Tibial nerve (tissue), 4 donors: ENCODE results near the gene RALGDS. TPM values are rescaled to one million over a fixed set of nuclear protein-coding genes. Genes with fewer than 3 reads are reported as not detected.
"Not testable (repeated sequence)": the region's sequence is repeated elsewhere in the genome, so short reads cannot be mapped to it uniquely, and the experiment has no call there.

Experiments used
- DNase-seq, 2 donors: peaks; one replicate each; pipeline ENCODE4 v3.0.0-alpha.2; 2019; ENCODE audit warnings: low spot score in 2 of 2
- H3K27ac ChIP-seq, 4 donors: fragments of 200-600 bp; sonication (generic) in 3 of 4; one replicate each; pipeline ENCODE4 v1.5.1; 2017 to 2019; ENCODE audit warnings: mild to moderate bottlenecking in 1 of 4
- H3K27me3 ChIP-seq, 2 donors: fragments of 200-600 bp; sonication (generic) in 1 of 2; one replicate each; pipeline versions ENCODE4 v1.5.1 to v1.6.0; 2017 to 2019
- H3K36me3 ChIP-seq, 3 donors: fragments of 200-600 bp; sonication (generic); one replicate each; pipeline ENCODE4 v1.5.1; 2018 to 2019
- H3K4me1 ChIP-seq, 4 donors: fragments of 200-600 bp; sonication (generic) in 3 of 4; one replicate each; pipeline ENCODE4 v1.5.1; 2017 to 2019
- H3K4me3 ChIP-seq, 4 donors: fragments of 200-600 bp; sonication (generic) in 3 of 4; one replicate each; pipeline ENCODE4 v1.5.1; 2017 to 2019; ENCODE audit warnings: mild to moderate bottlenecking in 1 of 4, moderate library complexity in 1 of 4
- H3K9me3 ChIP-seq, 4 donors: fragments of 200-600 bp; sonication (generic) in 3 of 4; one replicate each; pipeline ENCODE4 v1.5.1; 2017 to 2019
- EP300 ChIP-seq, 2 donors: sonication (generic); formaldehyde crosslinking; IDR thresholded peaks; one replicate each; pipeline ENCODE4 v1.6.1; 2017; ENCODE audit warnings: antibody characterized with exemption in 2 of 2, mild to moderate bottlenecking in 1 of 2
- POLR2A ChIP-seq, 2 donors: fragments of 450-650 bp; IDR thresholded peaks; one replicate each; pipeline ENCODE4 v1.6.1; 2017; ENCODE audit warnings: antibody characterized with exemption in 2 of 2, mild to moderate bottlenecking in 2 of 2, moderate library complexity in 2 of 2
- WGBS, 2 donors: methylation state at CpG; one replicate each; pipeline ENCODE4 v1.1.5; 2018; 5-methylcytosine and 5-hydroxymethylcytosine counted together
- total RNA-seq, 4 donors: library from RNA; depleted of rRNA; stranded (reverse); fragments of >200 nt; gene quantifications; one replicate each; pipeline ENCODE4 v1.1.0, GENCODE V29; 2016
- TF ChIP-seq, protein P1 (sequence below), 5 experiments: fragments of 200-600 bp in 3 of 5; fragments of 450-650 bp in 2 of 5; sonication (generic) in 3 of 5; IDR thresholded peaks; one replicate each; pipeline ENCODE4 v1.5.1; 2016 to 2019; ENCODE audit warnings: antibody characterized with exemption in 5 of 5, mild to moderate bottlenecking in 3 of 5, moderate library complexity in 2 of 5

Gene RALGDS
- 10 to 100 TPM; 34.5 to 60.0 (median 48.7) TPM for total RNA-seq

GRCh38 chr9:133121198-133121914, at the start of gene RALGDS:
RALGDS (minus strand) TSS chr9:133121240; CDS start chr9:133121154, 86 bp downstream.
- H3K4me1 ChIP-seq, result peaks cover 0 to 83% (median 69%) of the 10 kb centered on the region in 4 donors

DNA sequence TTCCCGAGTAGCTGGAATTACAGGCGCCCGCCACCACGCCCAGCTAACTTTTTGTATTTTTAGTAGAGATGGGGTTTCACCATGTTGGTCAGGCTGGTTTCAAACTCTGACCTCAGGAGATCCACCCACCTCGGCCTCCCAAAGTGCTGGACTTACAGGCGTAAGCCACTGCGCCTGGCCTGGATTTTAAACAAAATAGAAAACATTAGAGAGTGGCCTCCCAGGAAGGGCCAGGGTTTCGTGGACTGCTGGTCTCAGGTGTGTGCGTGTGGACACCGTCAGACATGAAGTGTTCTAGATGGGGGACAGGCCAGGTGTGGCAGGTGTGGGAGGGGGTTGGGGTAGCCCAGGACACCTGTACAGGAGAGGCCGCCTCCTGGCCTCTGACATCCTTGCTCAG, 49.7 kb upstream of the RALGDS start:
- H3K4me3 ChIP-seq, result no peak overlapping the region
- no peak overlapping the region for H3K27ac ChIP-seq
- WGBS, 2 donors, result 93 to 96% methylated on average over 11 of the region's 11 CpGs
- no peaks in the 10 kb centered on the region for H3K36me3 ChIP-seq
- no peaks in the 10 kb centered on the region for H3K4me1 ChIP-seq
- H3K27me3 ChIP-seq, result peaks cover 0 to 4% of the 10 kb centered on the region in 2 donors
- TF ChIP-seq, protein P1, sequence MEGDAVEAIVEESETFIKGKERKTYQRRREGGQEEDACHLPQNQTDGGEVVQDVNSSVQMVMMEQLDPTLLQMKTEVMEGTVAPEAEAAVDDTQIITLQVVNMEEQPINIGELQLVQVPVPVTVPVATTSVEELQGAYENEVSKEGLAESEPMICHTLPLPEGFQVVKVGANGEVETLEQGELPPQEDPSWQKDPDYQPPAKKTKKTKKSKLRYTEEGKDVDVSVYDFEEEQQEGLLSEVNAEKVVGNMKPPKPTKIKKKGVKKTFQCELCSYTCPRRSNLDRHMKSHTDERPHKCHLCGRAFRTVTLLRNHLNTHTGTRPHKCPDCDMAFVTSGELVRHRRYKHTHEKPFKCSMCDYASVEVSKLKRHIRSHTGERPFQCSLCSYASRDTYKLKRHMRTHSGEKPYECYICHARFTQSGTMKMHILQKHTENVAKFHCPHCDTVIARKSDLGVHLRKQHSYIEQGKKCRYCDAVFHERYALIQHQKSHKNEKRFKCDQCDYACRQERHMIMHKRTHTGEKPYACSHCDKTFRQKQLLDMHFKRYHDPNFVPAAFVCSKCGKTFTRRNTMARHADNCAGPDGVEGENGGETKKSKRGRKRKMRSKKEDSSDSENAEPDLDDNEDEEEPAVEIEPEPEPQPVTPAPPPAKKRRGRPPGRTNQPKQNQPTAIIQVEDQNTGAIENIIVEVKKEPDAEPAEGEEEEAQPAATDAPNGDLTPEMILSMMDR (IDR thresholded peaks at IDR 0.05), result no peak
- TF ChIP-seq EP300 (IDR thresholded peaks at IDR 0.05) (no peak), POLR2A (IDR thresholded peaks at IDR 0.05) (no peak)
- no peaks in the 10 kb centered on the region for H3K9me3 ChIP-seq
- no peak for DNase-seq

More at GRCh38 chr9:133121198-133121914, at the start of gene RALGDS:
- 8 to 13% methylated on average over 41 to 42 of the region's 53 CpGs for WGBS, 2 donors
- Histone ChIP-seq H3K36me3 (no peaks in the 10 kb centered on the region), H3K27ac (peak within 1 kb of the TSS; percentile 90 to 94 (median 90)), H3K27me3 (no peaks in the 10 kb centered on the region), H3K9me3 (no peaks in the 10 kb centered on the region), H3K4me3 (peak within 1 kb of the TSS; percentile 75 to 92 (median 84))
- TF ChIP-seq POLR2A (IDR thresholded peaks at IDR 0.05) (no peak), EP300 (IDR thresholded peaks at IDR 0.05) (peak in 1 of 2 donors; percentile 64)
- TF ChIP-seq, protein P1 (IDR thresholded peaks at IDR 0.05), result no peak
- DNase-seq, result peak; percentile 86 to 88

- not testable (repeated sequence) for H3K4me1 ChIP-seq, DNase-seq, H3K36me3 ChIP-seq, H3K27me3 ChIP-seq, H3K4me3 ChIP-seq, H3K9me3 ChIP-seq, H3K27ac ChIP-seq
- WGBS, 2 donors, result 88 to 94% methylated on average over 12 of the region's 12 CpGs
Measured at GRCh38 chr9:133169687-133170086, 48.6 kb upstream of the RALGDS start.

DNA sequence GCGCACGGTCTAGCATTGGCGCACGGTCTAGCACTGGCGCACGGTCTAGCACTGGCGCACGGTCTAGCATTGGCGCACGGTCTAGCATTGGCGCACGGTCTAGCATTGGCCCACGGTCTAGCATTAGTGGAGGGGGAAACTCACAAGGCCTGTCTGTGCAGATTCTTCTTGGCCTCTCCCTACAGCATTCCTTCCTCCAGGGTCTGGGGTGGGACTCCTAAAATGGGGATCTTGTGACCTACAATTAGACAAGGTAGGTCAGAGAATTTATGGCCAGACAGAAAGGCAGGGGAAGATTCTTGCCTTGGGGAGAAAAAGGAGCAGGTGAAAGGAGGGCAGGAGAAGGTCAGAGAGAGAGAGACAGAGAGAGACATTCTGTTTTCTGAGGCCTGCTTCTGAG, 48.1 kb upstream of the RALGDS start:
- TF ChIP-seq EP300 (IDR thresholded peaks at IDR 0.05) (no peak), POLR2A (IDR thresholded peaks at IDR 0.05) (no peak)
- TF ChIP-seq, protein P1 (IDR thresholded peaks at IDR 0.05), result no peak
- Histone ChIP-seq H3K4me1 (peaks cover 0 to 6% (median 3%) of the 10 kb centered on the region in 4 donors), H3K9me3 (no peaks in the 10 kb centered on the region), H3K27ac (no peak overlapping the region), H3K4me3 (no peak overlapping the region), H3K27me3 (peaks cover 0 to 4% of the 10 kb centered on the region in 2 donors), H3K36me3 (no peaks in the 10 kb centered on the region)
- 92 to 95% methylated on average over 13 of the region's 13 CpGs for WGBS, 2 donors
- DNase-seq, result no peak

DNA sequence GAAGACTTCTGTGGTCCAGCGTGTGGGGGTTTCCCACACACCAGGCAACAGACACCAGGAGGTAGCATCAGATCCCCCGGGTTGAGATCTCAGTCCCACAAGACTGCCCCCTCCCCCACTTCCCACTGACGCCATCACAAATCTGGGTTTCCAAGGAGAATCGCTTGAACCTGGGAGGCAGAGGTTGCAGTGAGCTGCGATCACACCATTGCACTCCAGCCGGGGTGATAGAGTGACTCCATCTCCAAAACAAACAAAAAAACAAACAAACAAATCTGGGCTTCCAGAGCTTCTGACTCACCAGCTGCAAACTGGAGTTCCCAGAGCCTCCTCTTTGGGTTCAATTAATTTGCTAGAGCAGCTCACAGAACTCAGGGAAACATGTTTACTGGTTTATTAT, 47.4 kb upstream of the RALGDS start:
- Histone ChIP-seq H3K9me3 (no peaks in the 10 kb centered on the region), H3K27me3 (peaks cover 0 to 4% of the 10 kb centered on the region in 2 donors), H3K27ac (no peak overlapping the region), H3K4me1 (peaks cover 0 to 12% (median 5%) of the 10 kb centered on the region in 4 donors), H3K36me3 (no peaks in the 10 kb centered on the region), H3K4me3 (no peak overlapping the region)
- no peak for DNase-seq
- TF ChIP-seq, protein P1 (IDR thresholded peaks at IDR 0.05), result no peak
- TF ChIP-seq POLR2A (IDR thresholded peaks at IDR 0.05) (no peak), EP300 (IDR thresholded peaks at IDR 0.05) (no peak)
- 28 to 61% methylated on average over 6 of the region's 6 CpGs for WGBS, 2 donors
